ENCODE data around the gene SLC10A1. TPM values are rescaled to one million over a fixed set of nuclear protein-coding genes. Genes with fewer than 3 reads are reported as not detected.

Gene SLC10A1
- total RNA-seq, 1 experiment from 2014 or later: not detected

GRCh38 chr14:69763761-69764510, 33.1 kb downstream of the SLC10A1 start (continued):
- no peak for TF ChIP-seq ZBTB33 (IDR thresholded peaks at IDR 0.05; ENCODE audit: extremely low read depth, insufficient replicate concordance, low read length)
- TF ChIP-seq POLR2AphosphoS5 (IDR thresholded peaks at IDR 0.05; ENCODE audit: low read depth, low read length): no peak
- TF ChIP-seq SRF (IDR thresholded peaks at IDR 0.05; ENCODE audit: low read depth): no peak

- H4K20me1 ChIP-seq (ENCODE audit: insufficient read depth): no peaks in the 10 kb centered on the region
- no peaks in the 10 kb centered on the region for H3K27me3 ChIP-seq (ENCODE audit: insufficient read depth, low read length)
- no peak for TF ChIP-seq ZNF274 (IDR thresholded peaks at IDR 0.05; ENCODE audit: low read depth, low read length)
- TF ChIP-seq EZH2phosphoT487 (IDR thresholded peaks at IDR 0.05; ENCODE audit: borderline replicate concordance): no peak
- TF ChIP-seq EZH2 (IDR thresholded peaks at IDR 0.05): no peak
- no peak for TF ChIP-seq SIN3A (IDR thresholded peaks at IDR 0.05; ENCODE audit: low read depth)
- no peak for TF ChIP-seq YY1 (IDR thresholded peaks at IDR 0.05; ENCODE audit: extremely low read depth, insufficient replicate concordance, low read depth, low read length)
- no peak for TF ChIP-seq JUND (IDR thresholded peaks at IDR 0.05)
- no peak for TF ChIP-seq MAX (IDR thresholded peaks at IDR 0.05)
- no peak for TF ChIP-seq CEBPB (IDR thresholded peaks at IDR 0.05; ENCODE audit: low read depth)
- TF ChIP-seq CBX3 (IDR thresholded peaks at IDR 0.05; ENCODE audit: low read depth): no peak
- TF ChIP-seq ZFX (IDR thresholded peaks at IDR 0.05): no peak
- no peaks in the 10 kb centered on the region for H3K4me1 ChIP-seq (ENCODE audit: control insufficient read depth in 1 of 2, insufficient read depth in 2 of 2, low read length in 2 of 2)
- BruUV-seq (replicated peaks): no TSS peak
- no peak overlapping the region for H3K9ac ChIP-seq (ENCODE audit: low read length)
- RAD21 ChIA-PET (ENCODE audit: low non-redundant PET in 1 of 2, low total read pairs in 2 of 2, uncharacterized antibody in 2 of 2, unreplicated experiment in 2 of 2): interaction anchor here in 1 of 2 experiments (1.1 kb wide), 1 partner anchor 30 kb away, joined by 6 read pairs; no protein-coding TSS in a partner anchor
- CTCF ChIA-PET: no interaction called here
- no peak overlapping the region for H2AFZ ChIP-seq (ENCODE audit: low read depth, low read length, poor library complexity, severe bottlenecking)
- H3K79me2 ChIP-seq (ENCODE audit: insufficient read depth, low read length): no peaks in the 10 kb centered on the region
- intact Hi-C loops (cut with micrococcal nuclease): no loop called here
- no peak for DNase-seq (ENCODE audit: low read depth, low spot score)
- ATAC-seq: no peak
- H3K4me3 ChIP-seq (replicated peaks in 1 of 2; ENCODE audit: low read depth in 1 of 2, low read length in 2 of 2): no peak overlapping the region
- no peaks in the 10 kb centered on the region for H3K36me3 ChIP-seq (ENCODE audit: control insufficient read depth in 1 of 2, insufficient read depth in 2 of 2, low read length in 2 of 2)
- no peak overlapping the region for H3K4me2 ChIP-seq (ENCODE audit: low read length)
- POLR2A ChIA-PET: no interaction called here
- no peaks in the 10 kb centered on the region for H3K9me3 ChIP-seq (ENCODE audit: control insufficient read depth in 1 of 2, insufficient read depth in 1 of 2, low read depth in 1 of 2, low read length in 2 of 2)
- no peak overlapping the region for H3K27ac ChIP-seq (ENCODE audit: low read depth, low read length)
- no peaks in the 10 kb centered on the region for H3K9me2 ChIP-seq (ENCODE audit: insufficient read depth)
Observed at GRCh38 chr14:69760810-69761209, 36.2 kb downstream of the SLC10A1 start.

Data from HCT116 (cell line).